Kidney glomerular epithelial cell (primary cell): Measurements from ENCODE around the gene NIPAL4.
A peak's percentile ranks its signal among the peaks of the same experiment; 100 is the strongest.

Source experiments
- DNase-seq: peaks from one replicate; lab custom pipeline; 2025; lab: John Stamatoyannopoulos, UW

NIPAL4 gene

GRCh38 chr5:157516626-157517325 lies 56.8 kb downstream of the NIPAL4 start:
- peak; percentile 81 for DNase-seq

DNA sequence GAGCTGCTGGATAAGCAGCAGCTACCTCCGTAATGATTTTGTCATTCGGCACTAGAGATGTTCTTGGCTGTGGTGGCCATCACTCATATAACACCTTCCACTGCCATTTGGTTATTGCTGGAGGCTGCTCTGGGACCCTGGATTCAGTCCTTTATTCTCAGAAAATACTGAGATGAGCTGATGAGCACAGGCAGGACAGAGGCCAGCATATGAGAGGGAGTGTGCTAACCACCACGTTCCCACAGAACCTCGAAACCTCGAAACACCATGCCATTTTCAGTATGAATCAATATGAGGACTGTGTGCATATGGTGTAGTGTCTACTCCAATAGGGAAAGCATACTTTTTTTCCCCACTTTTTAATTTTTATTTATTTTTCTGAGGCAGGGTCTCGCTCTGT lies 59.0 kb downstream of the NIPAL4 start:
- DNase-seq: no peak

DNA sequence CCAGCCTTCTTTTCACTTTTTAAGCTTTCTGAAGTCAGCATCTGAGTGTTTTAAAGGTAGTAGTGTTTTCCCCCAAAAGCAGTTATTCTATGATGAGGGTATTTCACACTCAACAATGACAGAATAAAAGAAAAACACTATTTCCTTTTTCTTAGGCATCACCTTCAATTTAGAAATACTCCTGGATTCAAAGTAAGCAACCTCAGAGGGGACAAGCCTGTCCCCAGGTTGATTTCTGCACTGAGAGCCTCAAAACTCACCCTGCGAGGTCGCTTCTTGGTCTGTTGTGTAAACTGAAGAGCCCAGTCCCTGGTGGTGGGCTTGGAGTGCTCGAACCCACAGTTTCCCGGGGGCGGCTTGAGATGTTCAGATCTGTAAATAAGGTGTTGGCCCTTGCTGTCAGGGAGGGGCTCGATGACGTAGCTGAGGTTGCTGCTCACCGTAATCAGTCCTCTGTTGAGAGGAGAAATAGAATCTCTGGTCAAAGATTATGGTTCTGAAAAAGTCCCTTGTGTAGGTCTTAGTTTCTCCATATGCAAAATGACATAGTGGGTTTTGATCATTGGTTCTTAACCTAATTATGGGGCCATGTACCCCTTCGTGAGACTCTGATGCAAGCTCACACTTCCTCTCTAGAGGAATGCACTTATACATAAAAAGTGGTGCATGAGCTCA lies 59.7 kb downstream of the NIPAL4 start:
- no peak for DNase-seq

DNA sequence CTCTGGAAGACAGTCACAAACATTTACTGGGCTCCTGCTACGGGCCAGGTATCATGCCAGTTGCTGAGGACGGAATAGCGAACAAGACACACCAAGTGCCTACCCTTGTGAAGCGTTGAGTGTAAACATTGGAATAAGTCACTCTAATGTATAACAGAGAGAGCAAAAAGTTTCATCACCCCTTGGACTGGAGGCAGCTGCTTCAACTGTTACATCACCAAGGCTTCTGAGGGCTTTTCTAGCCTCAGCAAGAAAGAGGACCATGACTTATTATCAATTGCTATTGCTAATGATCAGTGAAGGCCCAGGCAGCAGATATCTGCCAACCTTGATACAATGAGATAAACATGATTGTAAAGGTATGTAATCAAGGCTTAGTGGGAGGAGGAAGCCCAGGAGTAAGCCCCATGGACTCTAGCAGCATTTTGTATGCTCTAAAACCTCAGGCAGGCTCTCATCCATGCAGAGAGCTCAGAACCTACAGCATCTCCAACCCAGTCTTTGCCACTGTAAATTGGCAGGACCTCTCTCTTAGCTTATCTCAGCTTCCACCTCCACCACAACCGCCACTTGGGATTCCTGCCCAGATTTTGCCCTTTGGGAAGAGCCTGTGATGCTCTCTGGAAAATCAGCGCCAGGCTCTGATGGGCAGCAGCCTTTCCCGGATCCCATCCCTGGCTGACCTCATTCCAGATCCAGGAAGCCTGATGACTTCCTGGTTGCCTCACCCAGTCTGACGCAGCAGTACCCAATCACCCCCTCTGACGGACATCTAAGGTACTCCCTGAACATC lies 61.1 kb downstream of the NIPAL4 start:
- DNase-seq: no peak

GRCh38 chr5:157521704-157522029 lies 61.7 kb downstream of the NIPAL4 start:
- DNase-seq: no peak

DNA sequence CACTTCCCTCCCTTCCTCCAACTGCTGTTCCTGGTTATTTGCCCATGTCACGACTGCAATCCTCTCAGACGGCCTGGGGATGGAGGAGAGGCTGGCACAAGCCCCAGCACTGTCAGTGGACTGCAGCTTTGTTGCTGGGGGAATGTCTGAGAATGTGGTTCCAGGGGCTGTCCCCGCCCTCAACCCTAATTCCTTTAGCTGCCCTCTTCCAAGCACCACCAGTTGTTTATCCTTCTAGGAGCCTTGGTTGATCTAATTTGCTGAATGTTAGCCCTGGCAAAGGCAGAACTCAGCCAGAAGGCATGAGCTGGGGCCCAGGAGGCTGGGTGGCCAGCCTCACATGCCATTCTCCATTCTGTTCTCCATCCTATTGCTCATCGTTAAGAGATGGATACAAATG lies 64.0 kb downstream of the NIPAL4 start:
- no peak for DNase-seq
